GM12878 (cell line): ENCODE results near the gene PROX1. TPM values are rescaled to one million over a fixed set of nuclear protein-coding genes. Genes with fewer than 3 reads are reported as not detected.

Experiments used
- ATAC-seq: fragments of 200-7000 bp; cut with Tn5 transposase; 3 replicates; pipeline ENCODE4 v1.9.1; 2020; ENCODE audit warnings: mild to moderate bottlenecking, moderate library complexity
- BruUV-seq: library from RNA; stranded (reverse); fragments of 400-500 nt; replicated peaks from 2 replicates; lab custom pipeline; 2021; lab: Mats Ljungman, UMichigan
- CTCF ChIA-PET: fragments of 300-600 bp; sonication (Branson Sonifier 250); formaldehyde crosslinking; extraction: SDS; loops from one replicate; lab custom pipeline; 2021; ENCODE audit warnings: inconsistent platforms; lab: Yijun Ruan, JAX
- POLR2A ChIA-PET: fragments of 350-600 bp; formaldehyde crosslinking; extraction: SDS; loops from one replicate; lab custom pipeline; 2021; ENCODE audit warnings: inconsistent platforms; lab: Charles Lee
- RAD21 ChIA-PET: fragments of 300-600 bp; sonication (Branson Sonifier 250); formaldehyde crosslinking; loops from one replicate; lab custom pipeline; 2023; ENCODE audit warnings: antibody characterized with exemption; ENCODE audit not compliant: unreplicated experiment; lab: Charles Lee
- SMC1A ChIA-PET: fragments of 300-600 bp; sonication (Branson Sonifier 250); formaldehyde crosslinking; loops from one replicate; lab custom pipeline; 2023; ENCODE audit not compliant: unreplicated experiment, uncharacterized antibody; lab: Charles Lee
- DNase-seq: peaks from one replicate; pipeline ENCODE4 v3.0.0-alpha.2; 2011; ENCODE audit warnings: low read depth, low spot score
- FAIRE-seq: peaks from 3 replicates; lab custom pipeline; 2011; peaks lifted over from hg19 to GRCh38; lab: Jason Lieb, UNC
- H2AFZ ChIP-seq: 2 replicates; pipeline ENCODE4 v1.6.0; 2011; ENCODE audit warnings: low read depth, low read length, control low read depth; ENCODE audit not compliant: control insufficient read depth
- H3K27ac ChIP-seq: 2 replicates; pipeline ENCODE4 v1.5.1; 2011; ENCODE audit warnings: control low read depth; ENCODE audit not compliant: control insufficient read depth, insufficient read depth
- H3K27me3 ChIP-seq, 2 experiments: replicated peaks in 1 of 2; 2 replicates each; pipeline versions ENCODE4 v1.6.0 to v1.6.1; 2011; ENCODE audit warnings: low read length in 1 of 2; ENCODE audit not compliant: control insufficient read depth in 2 of 2, insufficient read depth in 2 of 2
- H3K36me3 ChIP-seq, 2 experiments: 2 replicates each; pipeline ENCODE4 v1.5.1; 2011; ENCODE audit warnings: low read length in 1 of 2; ENCODE audit not compliant: control insufficient read depth in 2 of 2, insufficient read depth in 2 of 2
- H3K4me1 ChIP-seq: 2 replicates; pipeline ENCODE4 v1.6.1; 2011; ENCODE audit warnings: mild to moderate bottlenecking, low read length, moderate library complexity, mixed read lengths; ENCODE audit not compliant: control insufficient read depth, insufficient read depth
- H3K4me2 ChIP-seq: 2 replicates; pipeline ENCODE4 v1.6.0; 2011; ENCODE audit warnings: control low read depth; ENCODE audit not compliant: control insufficient read depth, insufficient read depth
- H3K4me3 ChIP-seq: fragments of 200-600 bp; sonication (generic); 2 replicates; pipeline ENCODE4 v1.5.1; 2016
- H3K79me2 ChIP-seq: 2 replicates; pipeline ENCODE4 v1.6.0; 2011; ENCODE audit warnings: low read length; ENCODE audit not compliant: control insufficient read depth, insufficient read depth
- H3K9ac ChIP-seq: 2 replicates; pipeline ENCODE4 v1.8.0; 2011; ENCODE audit warnings: low read length, control low read depth, mixed read lengths; ENCODE audit not compliant: control insufficient read depth, insufficient read depth
- H3K9me3 ChIP-seq: replicated peaks from 3 replicates; pipeline ENCODE4 v1.5.1; 2011; ENCODE audit warnings: mild to moderate bottlenecking, low read length; ENCODE audit not compliant: control insufficient read depth, insufficient read depth
- H4K20me1 ChIP-seq: 2 replicates; pipeline ENCODE4 v1.6.0; 2011; ENCODE audit not compliant: control insufficient read depth, insufficient read depth
- BMI1 ChIP-seq: fragments of 450-650 bp; IDR thresholded peaks from 2 replicates; pipeline ENCODE4 v1.6.1; 2016; ENCODE audit warnings: mild to moderate bottlenecking, moderate library complexity, borderline replicate concordance
- CUX1 ChIP-seq: IDR thresholded peaks from 2 replicates; pipeline ENCODE4 v1.6.1; 2012; ENCODE audit warnings: improper control_type of control experiment, low read depth, low read length; ENCODE audit not compliant: insufficient replicate concordance
- FOS ChIP-seq: IDR thresholded peaks from 3 replicates; pipeline ENCODE4 v1.6.1; 2011; ENCODE audit warnings: borderline replicate concordance; ENCODE audit not compliant: insufficient read length; ENCODE audit errors: extremely low read depth
- PAX5 ChIP-seq: IDR thresholded peaks from 2 replicates; pipeline ENCODE4 v1.6.1; 2011; ENCODE audit warnings: low read depth, low read length, borderline replicate concordance
- PML ChIP-seq: IDR thresholded peaks from 2 replicates; pipeline ENCODE4 v1.6.1; 2012; ENCODE audit warnings: low read length, inconsistent platforms
- RELB ChIP-seq: fragments of 450-650 bp; IDR thresholded peaks from 2 replicates; pipeline ENCODE4 v1.6.1; 2017; ENCODE audit warnings: low read depth, mild to moderate bottlenecking, moderate library complexity
- SMAD5 ChIP-seq: IDR thresholded peaks from 2 replicates; pipeline ENCODE4 v1.6.1; 2016; ENCODE audit warnings: antibody characterized with exemption, low read depth
- STAT1 ChIP-seq: fragments of 450-650 bp; conservative IDR thresholded peaks from 2 replicates; pipeline ENCODE4 v1.6.1; 2014; ENCODE audit warnings: antibody characterized with exemption, mild to moderate bottlenecking
- TBL1XR1 ChIP-seq: IDR thresholded peaks from 2 replicates; pipeline ENCODE4 v1.6.1; 2012; ENCODE audit warnings: low read depth, low read length, improper control_type of control experiment
- TCF7 ChIP-seq: IDR thresholded peaks from 2 replicates; pipeline ENCODE4 v1.6.1; 2014; ENCODE audit warnings: antibody characterized with exemption, borderline replicate concordance
- WGBS: methylation state at CpG from one replicate; pipeline ENCODE4 v1.1.6; 2016; ENCODE audit warnings: low lambda C conversion rate; ENCODE audit not compliant: insufficient replicate concordance, insufficient coverage; ENCODE audit errors: missing lambda C conversion rate; 5-methylcytosine and 5-hydroxymethylcytosine counted together
- in situ Hi-C: fragments of 300-500 bp; cut with MboI; formaldehyde crosslinking; loops from 9 replicates; pipeline ENCODE4 v1.14.3; 2018; ENCODE audit warnings: mixed read lengths
- intact Hi-C: fragments of 100-400 bp; cut with micrococcal nuclease; formaldehyde crosslinking; loops from one replicate; pipeline ENCODE4 v1.14.2; 2022; ENCODE audit not compliant: unreplicated experiment
- polyA plus RNA-seq, 11 experiments: library from polyadenylated mRNA; depleted of rRNA in 4 of 11; unstranded in 6 of 11; stranded (reverse) in 5 of 11; fragments of >200 nt; fragmentation: Nextera tagmentation in 4 of 11; fragmentation: Illumina TruSeq in 1 of 11; extraction: Ambion mirVana in 4 of 11; extraction: Trizol in 1 of 11; gene quantifications; 1 replicate in 1 of 11; 2 replicates in 10 of 11; pipeline versions ENCODE4 v1.2.1 to v1.2.3, GENCODE V29; 2011 to 2016; ENCODE audit warnings: inconsistent platforms in 2 of 11, missing spikeins in 2 of 11, low read depth in 1 of 11
- total RNA-seq, 4 experiments: library from RNA; depleted of rRNA in 3 of 4; stranded (reverse); fragments of >200 nt in 3 of 4; fragmentation: Illumina TruSeq in 1 of 4; extraction: Trizol in 1 of 4; gene quantifications; 2 replicates each; pipeline versions ENCODE4 v1.2.1 to v1.2.3, GENCODE V29; 2013 to 2021

Gene PROX1
- total and polyA plus RNA-seq, 10 of the 15 experiments (the other 5 are each of a cell fraction or from before 2014, with no cell fraction given): under 0.01 to 0.44 (median 0.03) TPM; not detected in 4

GRCh38 chr1:213983493-213984386, 4.0 kb upstream of the PROX1 start:
- Histone ChIP-seq H3K4me3 (no peak overlapping the region), H3K4me1 (peaks cover 2% of the 10 kb centered on the region; the same call in 1 of the 2 replicates), H3K9ac (no peak overlapping the region), H2AFZ (no peak overlapping the region), H3K27me3 (peaks cover 17 to 37% of the 10 kb centered on the region in 2 experiments), H3K4me2 (no peak overlapping the region), H3K79me2 (no peaks in the 10 kb centered on the region), H3K27ac (no peak overlapping the region), H3K9me3 (no peaks in the 10 kb centered on the region), H4K20me1 (no peaks in the 10 kb centered on the region), H3K36me3 (no peaks in the 10 kb centered on the region)
- ChIA-PET POLR2A (no interaction called here), CTCF (no interaction called here), SMC1A (no interaction called here), RAD21 (no interaction called here)
- FAIRE-seq (no peak), DNase-seq (no peak), ATAC-seq (no peak)
- TF ChIP-seq PAX5 (no peak), SMAD5 (no peak), RELB (no peak), BMI1 (no peak), STAT1 (no peak), PML (no peak), TCF7 (no peak), FOS (no peak), TBL1XR1 (no peak), CUX1 (no peak)
- WGBS: 48% methylated on average over 33 of the region's 36 CpGs
- in situ Hi-C loops (no loop called here), intact Hi-C loops (no loop called here)
- BruUV-seq: no TSS peak
